Osteoblast (primary cell): ENCODE measurements around the gene MAD1L1. TPM values are rescaled to one million over a fixed set of nuclear protein-coding genes. Genes with fewer than 3 reads are reported as not detected.
A peak's percentile ranks its signal among the peaks of the same experiment; 100 is the strongest.

Experiments used
- DNase-seq: peaks from one replicate; pipeline ENCODE4 v3.0.0; 2011; ENCODE audit warnings: low spot score, mixed read lengths; ENCODE audit not compliant: insufficient read length; ENCODE audit errors: missing footprints
- H2AFZ ChIP-seq: 2 replicates; pipeline ENCODE4 v1.6.0; 2011; ENCODE audit warnings: mild to moderate bottlenecking, low read length
- H3K27ac ChIP-seq: 2 replicates; pipeline ENCODE4 v1.5.1; 2011; ENCODE audit warnings: mild to moderate bottlenecking, low read depth, low read length, moderate library complexity
- H3K27me3 ChIP-seq: 2 replicates; pipeline ENCODE4 v1.6.0; 2012; ENCODE audit warnings: mild to moderate bottlenecking, control low read depth, inconsistent platforms, low read length, moderate library complexity; ENCODE audit not compliant: insufficient read depth
- H3K36me3 ChIP-seq: 2 replicates; pipeline ENCODE4 v1.5.1; 2011; ENCODE audit warnings: mild to moderate bottlenecking, low read length, control low read depth, moderate library complexity; ENCODE audit not compliant: insufficient read depth
- H3K4me1 ChIP-seq: 2 replicates; pipeline ENCODE4 v1.5.1; 2011; ENCODE audit warnings: mild to moderate bottlenecking, low read length, control low read depth, moderate library complexity; ENCODE audit not compliant: insufficient read depth
- H3K4me2 ChIP-seq: 2 replicates; pipeline ENCODE4 v1.6.0; 2011; ENCODE audit warnings: mild to moderate bottlenecking, low read length; ENCODE audit not compliant: insufficient read depth
- H3K4me3 ChIP-seq: fragments of 200-600 bp; sonication (generic); 3 replicates; pipeline ENCODE4 v1.5.1; 2012; ENCODE audit warnings: mild to moderate bottlenecking, low read length, inconsistent platforms; ENCODE audit not compliant: insufficient read depth
- H3K79me2 ChIP-seq: 2 replicates; pipeline ENCODE4 v1.6.0; 2012; ENCODE audit warnings: mild to moderate bottlenecking, low read length, control low read depth, inconsistent platforms; ENCODE audit not compliant: insufficient read depth
- H3K9me3 ChIP-seq: 2 replicates; pipeline ENCODE4 v1.5.1; 2011; ENCODE audit warnings: low read depth, low read length, control low read depth
- H4K20me1 ChIP-seq: 2 replicates; pipeline ENCODE4 v1.6.0; 2012; ENCODE audit warnings: mild to moderate bottlenecking, low read length, control low read depth; ENCODE audit not compliant: insufficient read depth
- CTCF ChIP-seq: IDR thresholded peaks from 2 replicates; pipeline ENCODE4 v1.5.1; 2011; ENCODE audit warnings: mild to moderate bottlenecking, low read depth, low read length, moderate library complexity; ENCODE audit errors: extremely low read depth
- total RNA-seq: library from RNA; depleted of rRNA; stranded (reverse); fragments of >200 nt; gene quantifications from 2 replicates; pipeline ENCODE4 v1.2.3, GENCODE V29; 2012

MAD1L1 gene
- total RNA-seq, 1 donor = 66.2 TPM

DNA sequence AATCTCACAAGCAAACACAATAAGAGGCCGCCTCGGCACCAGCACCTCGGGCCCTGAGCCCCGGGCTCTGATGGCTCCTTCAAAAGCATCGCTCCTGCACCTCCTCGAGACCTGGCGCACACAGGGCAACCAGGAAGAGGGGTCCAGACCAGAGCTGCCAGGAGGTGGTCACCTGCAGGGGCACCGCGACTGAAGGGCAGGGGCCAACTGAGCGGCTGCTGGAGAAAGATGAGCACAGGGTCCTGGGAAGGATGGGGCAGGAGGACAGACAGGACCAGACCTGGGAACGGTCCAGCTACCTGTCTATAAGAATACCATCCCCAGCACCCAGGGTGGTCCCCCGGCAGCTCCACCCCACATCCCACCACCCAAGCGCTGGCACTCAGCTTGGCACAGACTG, 20.8 kb downstream of the MAD1L1 start:
- DNase-seq = peak; percentile 63
- Histone ChIP-seq H3K27ac (no peak overlapping the region), H3K4me1 (no peaks in the 10 kb centered on the region), H3K9me3 (no peaks in the 10 kb centered on the region), H3K79me2 (peaks cover 3% of the 10 kb centered on the region), H4K20me1 (peaks cover 10% of the 10 kb centered on the region), H3K36me3 (peaks cover 37% of the 10 kb centered on the region), H3K4me2 (no peak overlapping the region), H3K4me3 (no peak overlapping the region), H3K27me3 (no peaks in the 10 kb centered on the region), H2AFZ (no peak overlapping the region)
- TF ChIP-seq CTCF = no peak

DNA sequence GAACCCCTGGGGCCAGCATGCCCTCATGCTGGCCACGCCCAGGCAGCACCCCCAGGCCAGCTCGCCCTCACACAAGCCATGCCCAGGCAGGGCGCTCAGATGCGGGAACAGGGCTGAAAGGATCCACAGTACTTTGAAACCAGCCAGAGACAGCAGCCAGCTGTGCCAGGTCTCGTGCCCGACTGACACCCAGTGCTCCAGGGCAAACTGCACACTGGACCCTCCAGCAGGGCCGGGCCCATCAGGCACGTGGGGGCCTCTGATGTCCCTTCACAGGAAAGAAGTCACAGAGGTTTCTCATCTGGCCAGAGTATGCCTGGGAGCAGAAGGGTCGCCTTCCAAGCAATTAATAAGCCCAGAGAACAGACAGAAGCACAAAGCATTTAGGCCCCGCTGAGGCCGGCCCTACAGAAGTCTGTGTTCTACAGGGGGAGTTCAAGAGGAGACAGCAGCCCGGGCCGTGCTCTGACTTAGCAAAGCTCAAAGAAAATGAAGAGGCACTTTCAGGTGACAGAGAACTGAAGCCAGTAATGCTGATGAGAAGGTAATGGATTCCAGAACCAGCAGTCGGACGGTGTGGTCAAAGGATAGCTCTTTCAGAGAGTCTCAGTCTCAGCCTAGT, 21.4 kb downstream of the MAD1L1 start:
- no peak for TF ChIP-seq CTCF
- H3K36me3 ChIP-seq = peaks cover 34% of the 10 kb centered on the region
- H2AFZ ChIP-seq = no peak overlapping the region

DNA sequence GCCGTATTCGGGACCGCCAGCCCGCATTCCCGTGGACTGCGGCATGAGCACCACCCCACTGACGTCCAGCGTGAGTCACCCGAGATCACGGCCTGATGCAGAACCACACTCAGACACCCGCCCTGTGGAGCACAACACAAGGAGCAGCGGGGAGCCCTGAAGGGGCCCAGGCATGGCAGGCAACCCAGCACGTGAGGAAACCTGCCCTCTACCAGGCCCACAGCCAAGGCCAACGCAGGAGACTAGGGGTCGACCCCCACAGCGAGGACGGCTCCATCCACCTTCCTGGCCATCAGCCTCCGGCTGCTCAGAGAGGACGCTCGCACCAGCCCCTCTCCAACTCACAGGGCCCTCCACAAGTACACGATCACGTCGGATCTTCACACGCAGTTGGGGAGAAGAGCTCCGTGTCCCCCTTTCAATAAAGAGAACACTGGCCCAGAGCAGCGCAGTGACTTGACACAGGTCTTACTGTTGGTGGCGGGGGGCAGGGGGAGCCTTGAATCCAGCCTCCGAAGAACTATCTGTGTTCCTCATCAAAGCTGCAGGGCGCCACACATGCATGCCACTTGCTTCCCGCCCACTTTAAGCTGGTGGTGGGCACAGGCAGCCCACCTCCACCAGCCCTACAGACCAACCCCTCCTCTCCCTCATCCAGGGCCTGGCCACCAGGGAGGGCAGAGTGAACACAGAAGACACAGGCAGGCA, 22.0 kb downstream of the MAD1L1 start:
- Histone ChIP-seq H4K20me1 (peaks cover 10% of the 10 kb centered on the region), H2AFZ (no peak overlapping the region), H3K36me3 (peaks cover 28% of the 10 kb centered on the region), H3K4me3 (no peak overlapping the region), H3K4me1 (no peaks in the 10 kb centered on the region), H3K79me2 (peaks cover 3% of the 10 kb centered on the region), H3K4me2 (no peak overlapping the region), H3K27ac (no peak overlapping the region), H3K27me3 (no peaks in the 10 kb centered on the region), H3K9me3 (no peaks in the 10 kb centered on the region)
- no peak for TF ChIP-seq CTCF
- DNase-seq = peak; percentile 73

More for the DNA sequence above, 21.4 kb downstream of the MAD1L1 start:
- Histone ChIP-seq H4K20me1 (peaks cover 10% of the 10 kb centered on the region), H3K9me3 (no peaks in the 10 kb centered on the region), H3K4me1 (no peaks in the 10 kb centered on the region), H3K4me3 (no peak overlapping the region), H3K4me2 (no peak overlapping the region), H3K27me3 (no peaks in the 10 kb centered on the region), H3K27ac (no peak overlapping the region), H3K79me2 (peaks cover 3% of the 10 kb centered on the region)
- DNase-seq = peak; percentile 66

DNA sequence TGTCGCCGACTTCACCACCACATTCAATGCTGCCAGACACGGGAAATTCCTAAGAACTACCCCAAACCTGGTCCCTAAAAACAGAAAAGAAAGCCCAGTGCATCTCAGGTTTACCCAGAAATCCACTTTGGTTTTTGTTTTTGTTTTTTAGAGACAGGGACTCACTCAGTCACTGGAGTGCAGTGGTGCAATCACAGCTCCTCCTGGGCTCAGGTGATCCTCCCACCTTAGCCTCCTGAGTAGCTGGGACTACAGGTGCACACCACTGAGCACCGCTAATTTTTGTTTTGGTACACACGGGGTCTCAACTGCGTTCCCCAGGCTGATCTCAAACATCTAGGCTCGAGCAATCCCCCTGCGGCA, 22.8 kb downstream of the MAD1L1 start:
- no peaks in the 10 kb centered on the region for H3K27me3 ChIP-seq
- no peak for DNase-seq
- no peak overlapping the region for H3K4me3 ChIP-seq
- H3K36me3 ChIP-seq = peaks cover 25% of the 10 kb centered on the region
- no peaks in the 10 kb centered on the region for H3K4me1 ChIP-seq
- peak overlapping the region; percentile 23 for H3K27ac ChIP-seq
- no peaks in the 10 kb centered on the region for H3K9me3 ChIP-seq
- no peak for TF ChIP-seq CTCF
- peaks cover 3% of the 10 kb centered on the region for H3K79me2 ChIP-seq
- peaks cover 10% of the 10 kb centered on the region for H4K20me1 ChIP-seq
- peak overlapping the region; percentile 59 for H2AFZ ChIP-seq
- no peak overlapping the region for H3K4me2 ChIP-seq
